ENCODE data around the gene DCBLD1.

The DCBLD1 gene

DNA sequence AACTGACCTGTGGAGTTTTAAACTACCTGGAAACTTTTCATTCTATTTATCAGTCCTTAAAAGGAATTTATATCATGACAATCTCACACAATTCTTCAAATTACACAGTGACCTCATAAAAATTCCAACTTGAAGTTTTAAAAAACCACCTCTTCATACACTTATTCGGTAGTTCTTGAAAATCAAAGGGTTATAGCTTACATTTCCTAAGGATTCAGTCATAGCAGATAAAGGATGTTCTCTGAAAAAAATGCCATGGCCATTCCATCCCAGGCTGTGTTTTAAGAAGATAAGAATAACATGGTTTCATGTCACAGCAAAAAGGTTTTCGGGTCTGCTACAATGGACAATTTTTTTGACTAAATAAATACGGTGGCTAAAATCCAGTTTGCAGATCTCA is 78.7 kb downstream of the DCBLD1 start:
- DNase-seq: no peak

DNA sequence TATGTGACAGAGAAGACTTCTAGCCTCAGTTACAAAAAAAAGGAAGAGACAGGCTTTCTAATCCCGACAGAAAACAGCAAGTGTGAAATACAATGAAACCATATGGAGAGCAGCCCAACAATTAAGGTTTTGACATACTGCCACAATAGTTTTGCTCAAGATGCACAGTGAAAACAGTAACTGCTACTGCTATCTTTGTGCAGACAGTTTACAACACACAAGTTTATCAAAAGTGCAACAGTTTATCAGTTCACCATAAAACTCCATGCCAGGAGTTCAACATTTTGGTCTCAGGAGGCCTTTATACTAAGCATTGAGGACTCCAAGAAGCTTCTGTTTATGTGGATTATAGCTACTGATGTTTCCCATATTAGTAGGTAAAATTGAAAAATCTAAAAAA is 82.2 kb downstream of the DCBLD1 start:
- DNase-seq: no peak

DNA sequence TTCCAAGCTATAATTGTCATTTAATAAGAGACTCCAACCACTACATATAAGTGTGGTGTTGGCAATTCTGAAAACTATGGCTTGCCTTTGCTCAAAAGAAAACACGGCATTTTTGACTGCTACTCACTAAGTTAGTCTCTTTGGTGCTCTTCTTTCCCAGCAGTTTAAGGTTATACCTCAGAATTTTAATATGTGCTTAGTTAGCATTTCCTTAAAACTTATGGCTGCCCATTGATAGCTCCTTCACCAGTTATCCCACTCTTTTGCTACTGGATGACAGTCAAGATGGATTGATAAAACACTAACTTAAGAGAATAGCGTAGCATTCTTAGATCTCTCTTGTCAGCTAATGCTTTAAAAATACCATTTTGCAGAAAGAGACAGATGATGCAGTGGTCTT is 85.8 kb downstream of the DCBLD1 start:
- DNase-seq: no peak

- no peak for DNase-seq
Measured at GRCh38 chr6:117568831-117569410, 86.4 kb downstream of the DCBLD1 start.

GRCh38 chr6:117573006-117573680 is 90.7 kb downstream of the DCBLD1 start:
- no peak for DNase-seq

- DNase-seq: no peak
Measured at GRCh38 chr6:117574198-117574597, 91.7 kb downstream of the DCBLD1 start.

DNA sequence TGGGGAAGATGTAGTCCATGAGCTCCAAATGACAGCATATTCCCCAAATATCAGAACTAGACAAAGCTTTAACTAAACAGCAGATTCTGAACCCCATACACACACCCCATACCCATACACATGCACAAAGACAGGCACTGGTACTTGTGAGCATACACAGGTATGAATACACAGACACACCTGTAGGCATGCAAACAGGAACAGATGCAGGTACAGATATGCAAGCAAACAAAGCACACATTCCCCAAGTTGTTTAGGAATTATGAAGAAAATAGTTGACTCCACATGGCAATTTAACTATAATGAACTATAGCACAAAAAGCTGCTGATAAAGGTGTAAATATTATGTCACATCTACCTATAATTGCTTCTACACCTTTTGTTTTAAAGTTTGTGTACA is 103.2 kb downstream of the DCBLD1 start:
- DNase-seq: no peak

- DNase-seq: no peak
Measured at GRCh38 chr6:117590447-117590846, 108.0 kb downstream of the DCBLD1 start.

DNA sequence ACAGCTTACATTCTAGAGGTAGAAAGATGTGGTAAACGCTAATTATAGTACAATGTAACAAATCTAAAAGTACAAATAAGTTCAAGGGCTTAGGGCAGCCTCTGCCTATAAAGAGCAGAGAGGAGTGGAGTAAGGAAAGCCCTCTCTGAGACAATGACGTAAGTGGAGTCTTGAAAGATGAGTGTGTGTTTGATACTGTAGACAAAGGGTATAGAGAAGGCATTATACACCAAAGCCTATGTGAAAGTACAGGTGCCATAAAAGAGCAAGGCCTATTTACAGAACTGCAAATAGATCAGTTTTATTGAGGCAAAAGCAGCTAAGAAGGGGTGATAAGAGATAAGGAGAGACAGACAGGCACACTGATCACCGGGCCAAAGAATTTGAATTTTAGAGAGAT is 108.9 kb downstream of the DCBLD1 start:
- no peak for DNase-seq

- no peak for DNase-seq
Measured at GRCh38 chr6:117592983-117593759, 110.7 kb downstream of the DCBLD1 start.

GRCh38 chr6:117595099-117595923 is 112.8 kb downstream of the DCBLD1 start:
- no peak for DNase-seq

GRCh38 chr6:117597755-117598154 is 115.3 kb downstream of the DCBLD1 start:
- DNase-seq: no peak
